GM20000 (cell line): ENCODE measurements around the gene CHST11.

Experiments
- DNase-seq: peaks from one replicate; pipeline ENCODE4 v3.0.0; 2012; ENCODE audit warnings: low spot score
- CTCF ChIP-seq: IDR thresholded peaks from 2 replicates; pipeline ENCODE4 v1.5.1; 2012; ENCODE audit warnings: mild to moderate bottlenecking, control low read depth; ENCODE audit errors: extremely low read depth, missing control alignments

The CHST11 gene

GRCh38 chr12:104596898-104597843, 140.4 kb downstream of the CHST11 start:
- peak; percentile 26 for DNase-seq
- no peak for TF ChIP-seq CTCF

- TF ChIP-seq CTCF: no peak
- no peak for DNase-seq
Observed at GRCh38 chr12:104598342-104599271, 141.9 kb downstream of the CHST11 start.

DNA sequence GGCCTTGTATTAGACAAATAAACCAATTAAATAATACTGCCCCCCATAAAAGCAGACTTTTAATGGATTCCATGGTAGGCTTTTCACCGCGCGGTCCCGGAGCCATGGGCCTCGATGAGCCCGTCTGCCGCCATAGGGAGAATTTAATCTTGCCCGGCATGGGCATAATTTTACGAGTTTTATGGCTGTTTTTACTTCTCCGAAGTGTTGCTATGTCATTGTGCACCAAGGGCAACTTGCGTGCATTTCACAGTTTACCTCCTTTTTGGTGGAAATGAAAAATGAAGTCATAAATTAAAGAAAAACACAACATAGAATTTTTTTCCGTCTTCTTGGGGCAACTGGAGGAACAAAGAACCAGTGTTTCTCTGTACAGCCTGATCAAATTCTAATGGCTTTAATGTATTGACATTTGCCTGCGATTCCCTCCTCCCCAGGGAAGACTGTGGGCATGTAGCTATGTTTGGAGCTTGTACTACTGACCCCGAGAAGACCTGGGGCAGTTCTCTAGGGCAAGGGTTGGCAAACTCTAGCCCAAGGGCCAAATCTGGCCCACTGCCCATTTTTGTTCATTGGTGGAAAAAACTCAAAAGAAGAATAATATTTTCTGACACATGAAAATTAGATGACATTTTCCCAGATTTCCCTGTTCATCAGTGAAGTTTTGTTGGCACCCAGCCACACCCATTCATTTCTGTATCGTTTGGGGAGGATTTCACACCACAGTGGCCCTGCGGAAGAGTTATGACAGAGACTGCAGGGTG, 142.7 kb downstream of the CHST11 start:
- DNase-seq: no peak
- TF ChIP-seq CTCF: no peak

DNA sequence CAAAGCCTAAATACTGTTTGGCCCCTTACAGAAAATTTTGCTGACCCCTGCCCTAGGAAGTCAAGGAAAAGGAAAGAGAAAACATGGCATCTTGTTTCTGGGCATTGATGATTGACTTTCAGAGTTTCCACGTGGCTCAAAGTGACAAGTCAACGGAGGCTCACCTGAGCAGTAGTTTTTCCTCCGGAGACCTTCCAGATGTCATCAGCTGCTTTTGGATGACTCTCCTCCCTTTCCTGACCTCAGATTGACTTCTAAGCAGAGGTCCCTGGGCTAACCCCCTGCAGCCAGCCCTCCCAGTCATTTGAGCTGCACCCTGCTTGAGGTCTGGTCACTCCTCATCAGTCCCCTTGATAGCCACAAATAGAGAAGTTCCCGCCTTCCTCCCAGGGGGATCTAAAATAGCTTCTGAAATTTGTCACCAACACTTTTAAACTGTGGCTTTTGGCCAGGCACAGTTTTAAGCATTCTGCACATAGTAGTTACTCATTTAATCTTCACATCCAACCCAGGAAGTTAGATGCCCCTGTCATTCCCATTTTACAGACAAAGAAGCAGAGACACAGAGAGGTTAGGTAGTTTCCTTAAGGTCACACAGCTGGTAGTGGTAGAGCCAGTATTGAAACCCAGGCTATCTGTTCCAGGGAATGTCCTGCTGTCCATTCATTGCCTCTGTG, 143.4 kb downstream of the CHST11 start:
- DNase-seq: no peak
- TF ChIP-seq CTCF: no peak

- TF ChIP-seq CTCF: no peak
- no peak for DNase-seq
Observed at GRCh38 chr12:104600790-104601739, 144.3 kb downstream of the CHST11 start.

- DNase-seq: no peak
- TF ChIP-seq CTCF: no peak
Observed at GRCh38 chr12:104602406-104602805, 145.7 kb downstream of the CHST11 start.
